GM18505 (cell line): ENCODE results near the gene KIF26B.

ENCODE experiments used
- ATAC-seq: cut with Tn5 transposase; IDR thresholded peaks from one replicate; pipeline ENCODE4 v1.9.1; 2021; ENCODE audit not compliant: unreplicated experiment
- POLR2A ChIP-seq: IDR thresholded peaks from 4 replicates; pipeline ENCODE4 v1.6.1; 2011; ENCODE audit warnings: borderline replicate concordance; ENCODE audit not compliant: insufficient read depth, insufficient read length; ENCODE audit errors: extremely low read depth

Gene KIF26B

DNA sequence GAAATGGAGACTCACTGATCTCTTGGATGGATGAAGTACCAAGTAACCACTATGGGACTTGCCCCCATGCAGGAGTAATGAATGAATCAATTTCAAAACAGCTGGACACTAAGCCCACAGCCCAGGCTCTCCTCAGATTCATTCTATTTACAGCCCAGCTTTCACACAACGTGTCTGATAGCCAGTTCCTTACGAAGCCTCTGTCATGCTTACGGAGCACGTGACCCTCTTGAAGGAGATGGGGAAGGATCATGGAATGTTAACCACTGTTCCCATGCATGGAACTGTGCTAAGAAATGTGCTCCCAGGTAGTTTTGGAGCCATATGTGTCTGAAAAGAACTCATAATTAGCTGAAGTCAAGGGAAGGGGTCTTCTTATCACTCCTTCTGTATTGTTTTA is 124.1 kb downstream of the KIF26B start:
- TF ChIP-seq POLR2A = no peak
- no peak for ATAC-seq

DNA sequence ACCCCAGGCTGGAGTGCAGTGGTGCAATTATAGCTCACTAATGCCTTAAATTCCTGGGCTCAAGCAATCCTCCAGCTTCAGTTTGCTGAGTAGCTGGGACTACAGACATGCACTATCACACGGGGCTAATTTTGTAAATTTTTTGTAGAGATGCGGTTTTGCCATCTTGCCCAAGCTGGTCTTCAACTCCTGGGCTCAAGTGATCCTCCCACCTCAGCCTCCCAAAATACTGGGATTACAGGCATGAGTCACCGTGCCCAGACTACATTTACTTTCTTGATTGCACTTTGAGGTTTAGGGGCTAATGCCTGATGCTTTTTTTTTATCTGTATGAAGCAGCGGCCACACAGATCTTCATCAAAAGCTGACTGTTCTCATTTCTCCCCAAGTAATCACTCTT is 124.6 kb downstream of the KIF26B start:
- no peak for ATAC-seq

GRCh38 chr1:245283001-245283400 is 128.2 kb downstream of the KIF26B start:
- TF ChIP-seq POLR2A = no peak
- ATAC-seq = no peak

More for the DNA sequence above, 124.6 kb downstream of the KIF26B start:
- no peak for TF ChIP-seq POLR2A

DNA sequence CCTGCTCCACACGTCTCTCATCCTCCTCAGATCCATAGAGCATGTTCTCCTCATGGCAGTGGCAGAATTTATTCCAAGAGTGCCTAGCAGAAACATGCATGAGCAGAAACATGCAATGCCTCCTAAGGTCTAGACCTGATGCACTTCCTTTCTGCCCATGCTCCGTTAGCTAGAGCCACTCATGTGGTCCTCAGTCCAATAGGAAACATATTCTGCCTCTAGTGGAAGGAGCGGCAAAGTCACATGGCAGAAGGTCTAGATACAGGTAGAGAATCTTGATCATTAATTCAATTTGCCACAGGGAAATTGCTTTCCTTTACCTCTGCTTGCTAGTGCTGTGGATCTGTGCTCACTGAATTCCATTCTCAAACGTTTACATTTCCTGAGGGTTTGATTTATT is 130.4 kb downstream of the KIF26B start:
- no peak for TF ChIP-seq POLR2A
- no peak for ATAC-seq

DNA sequence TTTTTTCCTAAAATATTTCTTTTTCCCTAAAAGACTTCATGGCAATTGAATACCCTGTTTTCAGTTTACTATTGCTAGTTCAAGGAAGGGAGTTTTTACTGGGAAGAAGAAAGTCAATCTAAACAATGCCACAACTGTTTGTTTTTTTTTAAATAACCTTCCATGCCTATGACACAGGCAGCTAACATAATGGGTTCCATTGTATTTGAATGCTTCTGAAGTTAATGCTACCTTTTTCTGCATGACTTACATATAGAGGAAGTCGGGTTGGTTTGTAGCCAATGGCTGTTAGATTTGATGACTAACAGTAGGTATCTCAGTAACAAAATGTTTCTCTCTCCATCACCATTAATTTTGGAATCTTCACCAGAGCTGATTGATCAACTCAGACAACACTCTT is 134.0 kb downstream of the KIF26B start:
- no peak for TF ChIP-seq POLR2A
- ATAC-seq = no peak

GRCh38 chr1:245290836-245291235 is 136.1 kb downstream of the KIF26B start:
- no peak for ATAC-seq

GRCh38 chr1:245291351-245291750 is 136.6 kb downstream of the KIF26B start:
- no peak for TF ChIP-seq POLR2A

More at GRCh38 chr1:245290836-245291235, 136.1 kb downstream of the KIF26B start:
- no peak for TF ChIP-seq POLR2A

DNA sequence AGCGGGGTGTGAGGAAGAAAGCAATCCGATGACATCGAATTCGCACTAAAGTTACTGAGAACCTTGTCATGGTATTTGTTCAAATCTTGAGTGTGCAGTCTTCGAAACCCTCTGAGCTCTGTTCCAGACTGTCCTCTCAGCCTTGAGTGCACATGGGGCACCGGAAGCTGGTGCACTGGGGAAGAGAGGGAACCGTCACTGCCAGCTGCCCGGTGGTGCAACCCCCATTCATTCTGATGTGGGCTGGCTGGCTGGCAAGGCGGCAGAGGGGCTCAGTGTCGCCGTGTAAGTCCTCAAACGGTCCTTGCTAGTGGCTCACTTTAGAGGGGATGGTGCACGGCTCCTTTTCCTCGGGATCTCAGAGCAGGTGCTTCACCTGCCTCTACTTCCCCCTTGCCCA is 137.4 kb downstream of the KIF26B start:
- TF ChIP-seq POLR2A = no peak
- ATAC-seq = no peak

More at GRCh38 chr1:245291351-245291750, 136.6 kb downstream of the KIF26B start:
- ATAC-seq = no peak

DNA sequence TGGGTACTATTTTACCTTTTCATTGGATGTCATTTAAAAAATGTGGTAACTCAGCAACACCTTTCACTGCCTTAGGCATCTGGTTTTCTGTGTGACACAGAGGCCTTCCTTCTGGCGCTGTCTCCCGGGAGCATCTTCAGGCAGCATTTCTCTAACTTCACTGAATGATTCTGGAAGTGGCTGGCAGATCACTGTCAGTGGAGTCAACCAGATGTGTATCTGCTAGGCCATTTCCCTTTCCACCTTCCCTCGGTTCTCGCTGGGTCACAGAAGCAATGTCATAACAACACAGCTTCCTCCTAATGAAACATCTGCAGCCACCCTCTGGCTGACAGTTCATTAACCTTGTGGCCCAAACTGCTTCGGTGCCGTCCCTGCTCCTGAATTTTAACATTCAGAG is 137.8 kb downstream of the KIF26B start:
- TF ChIP-seq POLR2A = no peak
- no peak for ATAC-seq

DNA sequence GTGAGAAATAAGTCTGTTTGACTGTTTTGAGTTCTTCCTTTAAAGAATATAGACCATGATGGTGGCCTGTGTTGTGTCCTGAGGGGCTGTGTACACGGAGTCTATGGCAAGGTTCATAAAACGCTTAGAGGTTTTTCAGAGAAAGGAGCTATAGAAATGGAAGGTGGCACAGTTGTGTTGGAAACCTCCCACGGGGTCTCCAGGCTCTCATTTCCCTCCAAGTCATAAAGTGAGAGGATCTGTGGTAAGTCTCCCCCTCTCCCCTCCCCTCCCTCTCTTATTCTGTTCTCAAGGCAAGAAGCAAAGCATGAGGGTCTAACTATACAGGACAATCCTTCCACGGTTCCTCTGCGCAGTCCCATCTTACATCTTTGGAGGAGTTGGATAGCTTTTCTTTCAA is 139.2 kb downstream of the KIF26B start:
- no peak for TF ChIP-seq POLR2A

DNA sequence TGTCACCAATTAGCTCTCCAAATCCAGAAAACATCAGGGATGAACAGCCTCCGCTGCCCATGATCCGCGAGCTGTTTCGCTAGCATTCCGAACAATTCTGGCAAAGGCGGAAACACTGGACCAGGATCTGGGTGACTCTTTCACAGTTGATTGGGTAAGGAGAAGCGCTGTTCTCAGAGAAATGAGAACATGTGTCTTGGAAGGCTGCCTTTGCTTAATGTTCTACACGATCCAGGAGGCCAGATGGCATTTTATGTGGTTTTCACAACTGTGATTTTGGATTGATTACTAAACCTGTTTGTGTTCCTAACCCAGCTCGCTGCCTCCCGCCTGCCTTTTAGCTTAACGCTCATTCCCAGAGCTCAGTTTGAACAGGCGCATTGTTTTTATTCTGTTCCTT is 144.0 kb downstream of the KIF26B start:
- ATAC-seq = no peak
- no peak for TF ChIP-seq POLR2A

More for the DNA sequence above, 139.2 kb downstream of the KIF26B start:
- ATAC-seq = no peak

GRCh38 chr1:245301162-245301580 is 146.4 kb downstream of the KIF26B start:
- TF ChIP-seq POLR2A = no peak

GRCh38 chr1:245301921-245302320 is 147.1 kb downstream of the KIF26B start:
- no peak for ATAC-seq
- TF ChIP-seq POLR2A = no peak

More at GRCh38 chr1:245301162-245301580, 146.4 kb downstream of the KIF26B start:
- ATAC-seq = no peak

DNA sequence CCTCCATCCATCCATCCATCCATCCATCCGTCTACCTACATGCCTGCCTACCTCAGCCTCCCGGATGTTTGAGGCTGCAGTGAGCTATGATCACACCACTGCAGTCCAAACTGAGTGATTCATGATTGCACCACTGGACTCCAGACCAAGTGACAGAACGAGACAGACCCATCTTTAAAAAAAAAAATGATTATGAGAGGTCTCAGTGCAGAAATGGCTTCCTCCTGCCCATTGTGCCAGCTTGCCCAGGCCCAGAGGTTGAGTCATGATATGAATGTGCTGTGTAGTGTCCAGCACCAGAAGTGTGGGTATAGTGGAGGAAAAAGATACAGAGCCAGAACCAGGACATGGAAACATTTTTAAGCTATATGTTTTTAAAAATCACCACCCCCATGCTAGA is 149.9 kb downstream of the KIF26B start:
- ATAC-seq = no peak
- TF ChIP-seq POLR2A = no peak

DNA sequence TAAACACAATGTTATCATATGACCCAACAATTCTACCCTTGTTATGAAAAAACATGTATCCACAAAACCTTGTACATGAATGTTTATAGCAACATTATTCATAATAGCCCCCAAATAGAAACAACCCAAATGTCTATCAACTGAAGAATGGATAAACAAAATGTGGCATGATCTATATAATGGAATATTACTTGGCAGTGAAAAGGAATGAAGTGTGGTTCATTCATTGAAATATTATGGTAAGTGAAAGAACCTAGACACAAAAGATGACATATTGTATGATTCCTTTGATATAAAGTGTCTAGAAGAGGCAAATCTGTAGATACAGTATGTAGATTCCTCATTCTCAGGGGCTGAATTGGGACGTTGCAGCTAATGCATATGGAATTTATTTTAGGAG is 151.2 kb downstream of the KIF26B start:
- no peak for ATAC-seq
- no peak for TF ChIP-seq POLR2A

GRCh38 chr1:245306628-245307410 is 152.0 kb downstream of the KIF26B start:
- no peak for ATAC-seq

More at GRCh38 chr1:245306628-245307410, 152.0 kb downstream of the KIF26B start:
- no peak for TF ChIP-seq POLR2A
